WTC11 (cell line): ENCODE results near the gene ZNF205. TPM values are rescaled to one million over a fixed set of nuclear protein-coding genes. Genes with fewer than 3 reads are reported as not detected.

Experiments used
- ATAC-seq: fragments of 200-7000 bp; cut with Tn5 transposase; 2 replicates; pipeline ENCODE4 v1.10.0; 2021; ENCODE audit warnings: mild to moderate bottlenecking, moderate library complexity
- CTCF ChIA-PET: fragments of 300-600 bp; sonication (Branson Sonifier 250); formaldehyde crosslinking; loops from one replicate; lab custom pipeline; 2021; ENCODE audit warnings: antibody characterized with exemption; lab: Charles Lee
- POLR2A ChIA-PET: fragments of 350-600 bp; sonication (Branson Sonifier 250); formaldehyde crosslinking; loops from one replicate; lab custom pipeline; 2021; ENCODE audit warnings: antibody characterized with exemption; lab: Charles Lee
- DNase-seq: peaks from one replicate; pipeline ENCODE4 v3.0.0; 2021; ENCODE audit warnings: low spot score
- H3K27ac Mint-ChIP-seq: 2 replicates; pipeline ENCODE4 v1.8.0; 2021; ENCODE audit warnings: mixed read lengths
- H3K27me3 Mint-ChIP-seq: 2 replicates; pipeline ENCODE4 v1.8.0; 2021; ENCODE audit warnings: low read depth, mild to moderate bottlenecking, moderate library complexity, mixed read lengths
- H3K36me3 Mint-ChIP-seq: 2 replicates; pipeline ENCODE4 v1.8.0; 2021; ENCODE audit warnings: mixed read lengths
- H3K4me1 Mint-ChIP-seq: 2 replicates; pipeline ENCODE4 v1.8.0; 2022; ENCODE audit warnings: mixed read lengths
- H3K4me3 Mint-ChIP-seq: 2 replicates; pipeline ENCODE4 v1.8.0; 2021; ENCODE audit warnings: mild to moderate bottlenecking, moderate library complexity, mixed read lengths
- H3K9me3 Mint-ChIP-seq: 2 replicates; pipeline ENCODE4 v1.8.0; 2021; ENCODE audit warnings: mixed read lengths
- AR ChIP-seq: fragments of 250-450 bp; sonication (Bioruptor Pico); IDR thresholded peaks from 2 replicates; pipeline ENCODE4 v1.9.0; 2021; ENCODE audit warnings: mild to moderate bottlenecking
- CDX4 ChIP-seq: fragments of 250-450 bp; sonication (Bioruptor Pico); IDR thresholded peaks from 2 replicates; pipeline ENCODE4 v1.9.0; 2021; ENCODE audit warnings: moderate library complexity, mild to moderate bottlenecking, inconsistent platforms, borderline replicate concordance
- CREM ChIP-seq: sonication (generic); formaldehyde crosslinking; IDR thresholded peaks from 2 replicates; pipeline ENCODE4 v1.8.1; 2022; ENCODE audit warnings: mild to moderate bottlenecking, missing genetic modification reagents, moderate library complexity
- E2F5 ChIP-seq: sonication (generic); formaldehyde crosslinking; IDR thresholded peaks from 2 replicates; pipeline ENCODE4 v1.8.1; 2022; ENCODE audit warnings: mild to moderate bottlenecking, moderate library complexity, missing genetic modification reagents
- ELF4 ChIP-seq: sonication (generic); formaldehyde crosslinking; IDR thresholded peaks from 2 replicates; pipeline ENCODE4 v1.8.1; 2022; ENCODE audit warnings: low read depth, mild to moderate bottlenecking, moderate library complexity, missing genetic modification reagents
- ERG ChIP-seq: fragments of 250-450 bp; sonication (Bioruptor Pico); IDR thresholded peaks from 2 replicates; pipeline ENCODE4 v1.8.0; 2021; ENCODE audit warnings: mild to moderate bottlenecking
- ETV6 ChIP-seq: sonication (generic); formaldehyde crosslinking; IDR thresholded peaks from 2 replicates; pipeline ENCODE4 v1.8.1; 2022; ENCODE audit warnings: mild to moderate bottlenecking, missing genetic modification reagents
- FOXJ3 ChIP-seq: sonication (generic); formaldehyde crosslinking; IDR thresholded peaks from 2 replicates; pipeline ENCODE4 v1.9.0; 2021; ENCODE audit warnings: missing genetic modification reagents, mild to moderate bottlenecking, borderline replicate concordance
- HMGA2 ChIP-seq: fragments of 250-450 bp; sonication (Bioruptor Pico); IDR thresholded peaks from 2 replicates; pipeline ENCODE4 v1.4.0; 2021; ENCODE audit warnings: mild to moderate bottlenecking, moderate library complexity
- HMGXB4 ChIP-seq: sonication (generic); formaldehyde crosslinking; IDR thresholded peaks from 2 replicates; pipeline ENCODE4 v1.8.1; 2023; ENCODE audit warnings: mild to moderate bottlenecking, moderate library complexity, missing genetic modification reagents
- IRF1 ChIP-seq: sonication (generic); formaldehyde crosslinking; IDR thresholded peaks from 2 replicates; pipeline ENCODE4 v1.8.0; 2023; ENCODE audit warnings: missing genetic modification reagents
- MYBL2 ChIP-seq: sonication (generic); formaldehyde crosslinking; IDR thresholded peaks from 2 replicates; pipeline ENCODE4 v1.8.1; 2023; ENCODE audit warnings: mild to moderate bottlenecking, moderate library complexity, missing genetic modification reagents
- NFE2L1 ChIP-seq: sonication (generic); formaldehyde crosslinking; IDR thresholded peaks from 2 replicates; pipeline ENCODE4 v1.8.1; 2023; ENCODE audit warnings: missing genetic modification reagents
- NFYB ChIP-seq: sonication (generic); formaldehyde crosslinking; conservative IDR thresholded peaks from 2 replicates; pipeline ENCODE4 v1.8.0; 2022; ENCODE audit warnings: low read depth, missing genetic modification reagents
- NR2C2 ChIP-seq: sonication (generic); formaldehyde crosslinking; IDR thresholded peaks from 2 replicates; pipeline ENCODE4 v1.8.0; 2022; ENCODE audit warnings: mild to moderate bottlenecking, missing genetic modification reagents
- OVOL2 ChIP-seq: fragments of 250-450 bp; sonication (Bioruptor Pico); IDR thresholded peaks from 2 replicates; pipeline ENCODE4 v1.9.0; 2021; ENCODE audit warnings: mild to moderate bottlenecking, borderline replicate concordance
- PREB ChIP-seq: sonication (generic); formaldehyde crosslinking; IDR thresholded peaks from 2 replicates; pipeline ENCODE4 v1.8.1; 2022; ENCODE audit warnings: mild to moderate bottlenecking, missing genetic modification reagents, moderate library complexity, borderline replicate concordance
- PRRX2 ChIP-seq: fragments of 250-450 bp; sonication (Bioruptor Pico); IDR thresholded peaks from 2 replicates; pipeline ENCODE4 v1.8.0; 2021; ENCODE audit warnings: mild to moderate bottlenecking
- SMAD3 ChIP-seq: sonication (generic); formaldehyde crosslinking; IDR thresholded peaks from 2 replicates; pipeline ENCODE4 v1.8.0; 2022; ENCODE audit warnings: missing genetic modification reagents, mild to moderate bottlenecking, borderline replicate concordance
- TP53 ChIP-seq: sonication (generic); formaldehyde crosslinking; IDR thresholded peaks from 2 replicates; pipeline ENCODE4 v1.8.1; 2023; ENCODE audit warnings: mild to moderate bottlenecking, missing genetic modification reagents
- ZBTB21 ChIP-seq: sonication (generic); formaldehyde crosslinking; IDR thresholded peaks from 2 replicates; pipeline ENCODE4 v1.8.1; 2023; ENCODE audit warnings: mild to moderate bottlenecking, missing genetic modification reagents, borderline replicate concordance
- ZNF232 ChIP-seq: sonication (generic); formaldehyde crosslinking; IDR thresholded peaks from 2 replicates; pipeline ENCODE4 v1.8.0; 2022; ENCODE audit warnings: mild to moderate bottlenecking, missing genetic modification reagents
- ZNF263 ChIP-seq: sonication (generic); formaldehyde crosslinking; IDR thresholded peaks from 2 replicates; pipeline ENCODE4 v1.8.1; 2022; ENCODE audit warnings: low read depth, mild to moderate bottlenecking, moderate library complexity, missing genetic modification reagents
- ZNF396 ChIP-seq: fragments of 250-450 bp; sonication (Bioruptor Pico); IDR thresholded peaks from 2 replicates; pipeline ENCODE4 v1.8.0; 2021; ENCODE audit warnings: mild to moderate bottlenecking, moderate library complexity, borderline replicate concordance
- total RNA-seq: library from RNA; stranded (reverse); gene quantifications from 3 replicates; pipeline ENCODE4 v1.2.3, GENCODE V29; 2021

The ZNF205 gene
- total RNA-seq, 1 experiment from 2014 or later: 22.7 TPM

GRCh38 chr16:3147046-3147756 lies 34.8 kb downstream of the ZNF205 start:
- Mint-ChIP-seq H3K4me1 (peaks cover 7% of the 10 kb centered on the region), H3K27me3 (peaks cover 21% of the 10 kb centered on the region), H3K4me3 (no peak overlapping the region), H3K27ac (no peak overlapping the region), H3K9me3 (no peaks in the 10 kb centered on the region), H3K36me3 (peaks cover 4% of the 10 kb centered on the region; the same call in 1 of the 2 replicates)
- DNase-seq (no peak), ATAC-seq (no peak)
- TF ChIP-seq NR2C2 (CRISPR knock-in tag) (no peak), NFYB (no peak), CREM (CRISPR knock-in tag) (no peak), ZBTB21 (CRISPR knock-in tag) (no peak), ETV6 (no peak), IRF1 (CRISPR knock-in tag) (no peak), FOXJ3 (CRISPR knock-in tag) (no peak), ZNF263 (CRISPR knock-in tag) (no peak), TP53 (no peak), ZNF396 (CRISPR knock-in tag) (no peak), E2F5 (CRISPR knock-in tag) (no peak), ERG (CRISPR knock-in tag) (no peak), MYBL2 (CRISPR knock-in tag) (no peak), OVOL2 (CRISPR knock-in tag) (no peak), AR (CRISPR knock-in tag) (no peak), HMGXB4 (CRISPR knock-in tag) (no peak), HMGA2 (CRISPR knock-in tag) (no peak), ELF4 (CRISPR knock-in tag) (no peak)
- ChIA-PET POLR2A (no interaction called here), CTCF (interaction anchor here (1.0 to 1.5 kb wide), 10 partner anchors 10 to 119 kb away, joined by 3 to 16 read pairs (median 4); partner anchors contain the start of gene ZNF213)

GRCh38 chr16:3147757-3148104 lies 35.3 kb downstream of the ZNF205 start:
- CTCF ChIA-PET: interaction anchor here (1.0 to 1.5 kb wide), 11 partner anchors 11 to 120 kb away, joined by 3 to 16 read pairs (median 4); partner anchors contain the start of gene ZNF213
- POLR2A ChIA-PET: no interaction called here
- Mint-ChIP-seq H3K4me1 (peaks cover 7% of the 10 kb centered on the region), H3K9me3 (no peaks in the 10 kb centered on the region), H3K4me3 (no peak overlapping the region), H3K27ac (no peak overlapping the region), H3K27me3 (peaks cover 24% of the 10 kb centered on the region)
- DNase-seq (no peak), ATAC-seq (no peak)
- no peak for TF ChIP-seq ZNF232 (CRISPR knock-in tag)
- no peak for TF ChIP-seq PRRX2
- TF ChIP-seq CDX4 (CRISPR knock-in tag): no peak
- no peak for TF ChIP-seq SMAD3 (CRISPR knock-in tag)
- TF ChIP-seq PREB (CRISPR knock-in tag): no peak
- TF ChIP-seq NFE2L1 (CRISPR knock-in tag): no peak
- TF ChIP-seq TP53: no peak
- TF ChIP-seq, all 79 proteins: peak for 0
- H3K36me3 Mint-ChIP-seq: no peaks in the 10 kb centered on the region
